ENCODE data around the gene OLFML2A.

The OLFML2A gene

GRCh38 chr9:124778575-124779367 lies 1.8 kb downstream of the OLFML2A start:
- no peak for DNase-seq (ENCODE audit: low spot score)

- peak; percentile 77 for DNase-seq (ENCODE audit: low spot score)
These were observed 2.6 kb downstream of the OLFML2A start for GRCh38 chr9:124779368-124780059.

GRCh38 chr9:124780060-124780756 lies 3.3 kb downstream of the OLFML2A start:
- no peak for DNase-seq (ENCODE audit: low spot score)

GRCh38 chr9:124780757-124781151 lies 3.8 kb downstream of the OLFML2A start:
- no peak for DNase-seq (ENCODE audit: low spot score)

GRCh38 chr9:124781967-124782660 lies 5.2 kb downstream of the OLFML2A start:
- DNase-seq (ENCODE audit: low spot score): no peak

- DNase-seq (ENCODE audit: low spot score): no peak
These were observed 6.0 kb downstream of the OLFML2A start for GRCh38 chr9:124782661-124783574.

- DNase-seq (ENCODE audit: low spot score): no peak
These were observed 6.9 kb downstream of the OLFML2A start for GRCh38 chr9:124783830-124784229.

- DNase-seq (ENCODE audit: low spot score): no peak
These were observed 7.6 kb downstream of the OLFML2A start for GRCh38 chr9:124784509-124784908.

GRCh38 chr9:124786881-124787573 lies 10.1 kb downstream of the OLFML2A start:
- DNase-seq (ENCODE audit: low spot score): no peak

- no peak for DNase-seq (ENCODE audit: low spot score)
These were observed 11.7 kb downstream of the OLFML2A start for GRCh38 chr9:124788542-124789217.

- DNase-seq (ENCODE audit: low spot score): no peak
These were observed 12.6 kb downstream of the OLFML2A start for GRCh38 chr9:124789531-124789930.

GRCh38 chr9:124790301-124790700 lies 13.4 kb downstream of the OLFML2A start:
- no peak for DNase-seq (ENCODE audit: low spot score)

- no peak for DNase-seq (ENCODE audit: low spot score)
These were observed 14.0 kb downstream of the OLFML2A start for GRCh38 chr9:124790801-124791505.

GRCh38 chr9:124792257-124793014 lies 15.5 kb downstream of the OLFML2A start:
- DNase-seq (ENCODE audit: low spot score): peak; percentile 20

GRCh38 chr9:124793015-124793541 lies 16.1 kb downstream of the OLFML2A start:
- peak; percentile 22 for DNase-seq (ENCODE audit: low spot score)

GRCh38 chr9:124794902-124795491 lies 18.1 kb downstream of the OLFML2A start:
- DNase-seq (ENCODE audit: low spot score): peak; percentile 50

- DNase-seq (ENCODE audit: low spot score): peak; percentile 25
These were observed 19.0 kb downstream of the OLFML2A start for GRCh38 chr9:124795881-124796431.
